RWPE2 (cell line): ENCODE measurements around the gene FKBP1A.

Experiments used
- ATAC-seq: fragments of 200-7000 bp; cut with Tn5 transposase; 3 replicates; pipeline ENCODE4 v1.9.1; 2021; ENCODE audit warnings: low read depth
- DNase-seq: peaks from one replicate; pipeline ENCODE4 v3.0.0-alpha.2; 2020; ENCODE audit warnings: low spot score
- H3K27ac ChIP-seq: fragments of 450-650 bp; 2 replicates; pipeline ENCODE4 v1.5.1; 2017; ENCODE audit warnings: mild to moderate bottlenecking; ENCODE audit not compliant: poor library complexity, severe bottlenecking
- H3K27me3 ChIP-seq: fragments of 250-450 bp; sonication (Bioruptor Pico); 2 replicates; pipeline ENCODE4 v1.5.1; 2021; ENCODE audit warnings: mild to moderate bottlenecking, moderate library complexity; ENCODE audit not compliant: insufficient read depth, poor library complexity, severe bottlenecking
- H3K36me3 ChIP-seq: fragments of 250-450 bp; sonication (Bioruptor Pico); 2 replicates; pipeline ENCODE4 v1.5.1; 2020; ENCODE audit warnings: low read depth, mild to moderate bottlenecking, moderate library complexity
- H3K4me1 ChIP-seq: fragments of 250-450 bp; sonication (Bioruptor Pico); 2 replicates; pipeline ENCODE4 v1.5.1; 2021; ENCODE audit warnings: mild to moderate bottlenecking, moderate library complexity; ENCODE audit not compliant: insufficient read depth, poor library complexity, severe bottlenecking
- H3K4me3 ChIP-seq: fragments of 250-450 bp; sonication (Bioruptor Pico); 2 replicates; pipeline ENCODE4 v1.5.1; 2021; ENCODE audit warnings: mild to moderate bottlenecking, moderate library complexity; ENCODE audit not compliant: severe bottlenecking
- H3K9me3 ChIP-seq: fragments of 250-450 bp; sonication (Bioruptor Pico); 2 replicates; pipeline ENCODE4 v1.5.1; 2021; ENCODE audit warnings: mild to moderate bottlenecking, moderate library complexity; ENCODE audit not compliant: severe bottlenecking
- CTCF ChIP-seq: fragments of 450-650 bp; IDR thresholded peaks from one replicate; pipeline ENCODE4 v1.5.1; 2017; ENCODE audit warnings: mild to moderate bottlenecking, moderate library complexity; ENCODE audit not compliant: poor library complexity, severe bottlenecking

FKBP1A gene

GRCh38 chr20:1368448-1369199, 24.2 kb downstream of the FKBP1A start:
- H3K27ac ChIP-seq, result peak overlapping the region; percentile 40
- TF ChIP-seq CTCF, result no peak
- peaks cover 10% of the 10 kb centered on the region for H3K4me1 ChIP-seq
- H3K36me3 ChIP-seq, result peaks cover 58% of the 10 kb centered on the region
- DNase-seq, result no peak
- H3K4me3 ChIP-seq, result no peak overlapping the region
- ATAC-seq, result peak; percentile 48; the same call in 1 of the 3 replicates
- H3K27me3 ChIP-seq, result no peaks in the 10 kb centered on the region
- no peaks in the 10 kb centered on the region for H3K9me3 ChIP-seq

- Histone ChIP-seq H3K27ac (no peak overlapping the region), H3K36me3 (peaks cover 46% of the 10 kb centered on the region), H3K4me3 (no peak overlapping the region), H3K9me3 (no peaks in the 10 kb centered on the region), H3K4me1 (peaks cover 8% of the 10 kb centered on the region), H3K27me3 (no peaks in the 10 kb centered on the region)
- DNase-seq, result no peak
- no peak for TF ChIP-seq CTCF
- no peak for ATAC-seq
Observed at GRCh38 chr20:1367479-1367878, 25.4 kb downstream of the FKBP1A start.

GRCh38 chr20:1364106-1364505, 28.7 kb downstream of the FKBP1A start:
- H3K9me3 ChIP-seq, result no peaks in the 10 kb centered on the region

GRCh38 chr20:1363522-1363921, 29.3 kb downstream of the FKBP1A start:
- Histone ChIP-seq H3K9me3 (no peaks in the 10 kb centered on the region), H3K36me3 (peaks cover 36% of the 10 kb centered on the region), H3K27ac (no peak overlapping the region), H3K4me1 (peaks cover 2% of the 10 kb centered on the region), H3K4me3 (no peak overlapping the region), H3K27me3 (no peaks in the 10 kb centered on the region)
- ATAC-seq, result no peak
- DNase-seq, result no peak
- TF ChIP-seq CTCF, result no peak

More at GRCh38 chr20:1364106-1364505, 28.7 kb downstream of the FKBP1A start:
- H3K4me3 ChIP-seq, result no peak overlapping the region
- H3K27me3 ChIP-seq, result no peaks in the 10 kb centered on the region
- no peak for TF ChIP-seq CTCF
- no peak overlapping the region for H3K27ac ChIP-seq
- H3K36me3 ChIP-seq, result peaks cover 40% of the 10 kb centered on the region
- DNase-seq, result no peak
- ATAC-seq, result no peak
- peaks cover 5% of the 10 kb centered on the region for H3K4me1 ChIP-seq

- ATAC-seq (no peak), DNase-seq (no peak)
- Histone ChIP-seq H3K4me1 (no peaks in the 10 kb centered on the region), H3K27ac (no peak overlapping the region), H3K4me3 (no peak overlapping the region), H3K9me3 (no peaks in the 10 kb centered on the region), H3K36me3 (peaks cover 33% of the 10 kb centered on the region), H3K27me3 (no peaks in the 10 kb centered on the region)
- TF ChIP-seq CTCF, result no peak
Observed at GRCh38 chr20:1362484-1362883, 30.4 kb downstream of the FKBP1A start.
